Natural killer cell (primary cell): ENCODE data around the gene KRTAP26-1. TPM values are rescaled to one million over a fixed set of nuclear protein-coding genes. Genes with fewer than 3 reads are reported as not detected.

ENCODE experiments used
- ATAC-seq, 3 donors: fragments of 150-1000 bp in 2 of 3; fragments of 200-7000 bp in 1 of 3; cut with Tn5 transposase; 1 replicate in 1 of 3; 2 replicates in 2 of 3; pipeline ENCODE4 v1.10.0; 2021; ENCODE audit warnings: mild to moderate bottlenecking in 2 of 3, moderate library complexity in 2 of 3
- DNase-seq, 2 donors: peaks; one replicate each; pipeline versions ENCODE4 v3.0.0 to v3.0.0-alpha.2; 2013 to 2021; ENCODE audit warnings: mixed read lengths in 1 of 2
- H3K27ac ChIP-seq: one replicate; pipeline ENCODE4 v1.5.1; 2013; ENCODE audit warnings: mild to moderate bottlenecking, low read length
- H3K27me3 ChIP-seq: one replicate; pipeline ENCODE4 v1.6.1; 2013; ENCODE audit warnings: low read length; ENCODE audit not compliant: control insufficient read depth, insufficient read depth
- H3K36me3 ChIP-seq: one replicate; pipeline ENCODE4 v1.6.1; 2013; ENCODE audit warnings: low read length; ENCODE audit not compliant: control insufficient read depth, insufficient read depth
- H3K4me1 ChIP-seq: one replicate; pipeline ENCODE4 v1.6.1; 2013; ENCODE audit warnings: low read length; ENCODE audit not compliant: control insufficient read depth, insufficient read depth
- H3K4me3 ChIP-seq: one replicate; pipeline ENCODE4 v1.5.1; 2013; ENCODE audit warnings: low read length
- H3K9me3 ChIP-seq: one replicate; pipeline ENCODE4 v1.6.1; 2013; ENCODE audit warnings: low read length; ENCODE audit not compliant: control insufficient read depth, insufficient read depth
- H3K27ac Mint-ChIP-seq, 2 donors: one replicate each; pipeline ENCODE4 v1.8.0; 2022; ENCODE audit warnings: mild to moderate bottlenecking in 2 of 2, mixed read lengths in 2 of 2, moderate library complexity in 1 of 2
- H3K27me3 Mint-ChIP-seq, 2 donors: one replicate each; pipeline ENCODE4 v1.8.0; 2022; ENCODE audit warnings: low read depth in 2 of 2, mixed read lengths in 2 of 2
- H3K36me3 Mint-ChIP-seq: one replicate; pipeline ENCODE4 v1.8.0; 2022; ENCODE audit warnings: mixed read lengths
- H3K4me1 Mint-ChIP-seq, 2 donors: one replicate each; pipeline ENCODE4 v1.8.0; 2022; ENCODE audit warnings: mixed read lengths in 2 of 2
- H3K4me3 Mint-ChIP-seq: one replicate; pipeline ENCODE4 v1.8.0; 2022; ENCODE audit warnings: mild to moderate bottlenecking, moderate library complexity, mixed read lengths
- H3K9me3 Mint-ChIP-seq, 2 donors: one replicate each; pipeline ENCODE4 v1.8.0; 2022; ENCODE audit warnings: mixed read lengths in 2 of 2
- CTCF ChIP-seq: fragments of 200-600 bp; IDR thresholded peaks from one replicate; pipeline ENCODE4 v1.8.0; 2022; ENCODE audit warnings: antibody characterized with exemption
- WGBS: methylation state at CpG from one replicate; pipeline ENCODE4 v1.1.7; 2013; ENCODE audit warnings: missing lambda C conversion rate; ENCODE audit not compliant: insufficient coverage; 5-methylcytosine and 5-hydroxymethylcytosine counted together
- intact Hi-C: fragments of 100-400 bp; cut with micrococcal nuclease; formaldehyde crosslinking; loops from one replicate; pipeline ENCODE4 v1.14.2; 2022
- total RNA-seq, 4 donors: library from RNA; stranded (reverse); fragments of 120-200 nt in 1 of 4; gene quantifications; one replicate each; pipeline versions ENCODE4 v1.2.3 to v1.2.4, GENCODE V29; 2013 to 2022

The KRTAP26-1 gene
- total RNA-seq, 3 donors from 2014 or later (not counting 1 experiment from before 2014, with no cell fraction given), result not detected

- no peaks in the 10 kb centered on the region for H3K27me3 ChIP-seq
- no peak overlapping the region for H3K4me3 Mint-ChIP-seq
- intact Hi-C loops, result no loop called here
- H3K36me3 Mint-ChIP-seq, result no peaks in the 10 kb centered on the region
- H3K27ac ChIP-seq, result no peak overlapping the region
- TF ChIP-seq CTCF, result peak; percentile 43
- ATAC-seq (no peak), DNase-seq (peak in 1 of 2 donors; percentile 42)
- H3K27ac Mint-ChIP-seq, result no peak overlapping the region
- no peaks in the 10 kb centered on the region for H3K27me3 Mint-ChIP-seq
- no peaks in the 10 kb centered on the region for H3K36me3 ChIP-seq
- H3K4me1 ChIP-seq, result no peaks in the 10 kb centered on the region
- 71% methylated on average over 1 of the region's 2 CpGs for WGBS
- H3K9me3 ChIP-seq, result no peaks in the 10 kb centered on the region
- no peak overlapping the region for H3K4me3 ChIP-seq
- H3K9me3 Mint-ChIP-seq, result peaks cover 4 to 8% of the 10 kb centered on the region in 2 donors
- H3K4me1 Mint-ChIP-seq, result no peaks in the 10 kb centered on the region
Observed at GRCh38 chr21:30340714-30341573, 20.8 kb upstream of the KRTAP26-1 start.

- no peaks in the 10 kb centered on the region for H3K36me3 Mint-ChIP-seq
- Histone ChIP-seq H3K27me3 (no peaks in the 10 kb centered on the region), H3K4me1 (no peaks in the 10 kb centered on the region), H3K9me3 (no peaks in the 10 kb centered on the region), H3K4me3 (no peak overlapping the region), H3K36me3 (no peaks in the 10 kb centered on the region), H3K27ac (no peak overlapping the region)
- H3K27me3 Mint-ChIP-seq, result no peaks in the 10 kb centered on the region
- intact Hi-C loops, result no loop called here
- WGBS, result 99% methylated on average over 4 of the region's 4 CpGs
- DNase-seq (no peak), ATAC-seq (no peak)
- peaks cover 4 to 8% of the 10 kb centered on the region in 2 donors for H3K9me3 Mint-ChIP-seq
- TF ChIP-seq CTCF, result no peak
- no peaks in the 10 kb centered on the region for H3K4me1 Mint-ChIP-seq
- H3K27ac Mint-ChIP-seq, result no peak overlapping the region
- H3K4me3 Mint-ChIP-seq, result no peak overlapping the region
Observed at GRCh38 chr21:30338717-30339116, 18.6 kb upstream of the KRTAP26-1 start.

GRCh38 chr21:30337772-30338171 lies 17.7 kb upstream of the KRTAP26-1 start:
- H3K4me3 Mint-ChIP-seq, result no peak overlapping the region
- Histone ChIP-seq H3K27me3 (no peaks in the 10 kb centered on the region), H3K4me3 (no peak overlapping the region), H3K36me3 (no peaks in the 10 kb centered on the region), H3K27ac (no peak overlapping the region), H3K4me1 (no peaks in the 10 kb centered on the region), H3K9me3 (no peaks in the 10 kb centered on the region)
- intact Hi-C loops, result no loop called here
- H3K36me3 Mint-ChIP-seq, result no peaks in the 10 kb centered on the region
- no peak for TF ChIP-seq CTCF
- H3K4me1 Mint-ChIP-seq, result no peaks in the 10 kb centered on the region
- no peaks in the 10 kb centered on the region for H3K27me3 Mint-ChIP-seq
- peaks cover 4 to 8% of the 10 kb centered on the region in 2 donors for H3K9me3 Mint-ChIP-seq
- H3K27ac Mint-ChIP-seq, result no peak overlapping the region
- ATAC-seq, result no peak
- no peak for DNase-seq
